MM.1S (cell line): Measurements from ENCODE around the gene CLIC5.

ENCODE experiments used
- DNase-seq: peaks from one replicate; pipeline ENCODE4 v3.0.0-alpha.2; 2015
- H2AFZ ChIP-seq: fragments of 300-600 bp; sonication (generic); 2 replicates; pipeline ENCODE4 v1.6.0; 2016; ENCODE audit warnings: antibody characterized with exemption, low read length
- H3F3A ChIP-seq: fragments of 300-600 bp; sonication (generic); 2 replicates; pipeline ENCODE4 v1.6.1; 2016; ENCODE audit warnings: mild to moderate bottlenecking, antibody characterized with exemption, low read length, moderate library complexity, mixed read lengths; ENCODE audit not compliant: insufficient read depth
- H3K27ac ChIP-seq: fragments of 300-600 bp; sonication (generic); 2 replicates; pipeline ENCODE4 v1.5.1; 2016; ENCODE audit warnings: mild to moderate bottlenecking, low read length
- H3K27me3 ChIP-seq: fragments of 300-600 bp; sonication (generic); replicated peaks from 2 replicates; pipeline ENCODE4 v1.6.0; 2016; ENCODE audit warnings: low read length; ENCODE audit not compliant: insufficient read depth
- H3K36me3 ChIP-seq: fragments of 300-600 bp; sonication (generic); replicated peaks from 2 replicates; pipeline ENCODE4 v1.6.1; 2016; ENCODE audit warnings: mild to moderate bottlenecking, low read length, mixed read lengths; ENCODE audit not compliant: insufficient read depth
- H3K4me1 ChIP-seq: fragments of 300-600 bp; sonication (generic); 2 replicates; pipeline ENCODE4 v1.6.1; 2016; ENCODE audit warnings: low read length, mixed read lengths
- H3K4me2 ChIP-seq: fragments of 300-600 bp; sonication (generic); 2 replicates; pipeline ENCODE4 v1.6.0; 2016; ENCODE audit warnings: low read depth, low read length
- H3K4me3 ChIP-seq: fragments of 300-600 bp; sonication (generic); 2 replicates; pipeline ENCODE4 v1.5.1; 2016; ENCODE audit warnings: low read length, mixed read lengths
- H3K79me2 ChIP-seq: fragments of 300-600 bp; sonication (generic); 2 replicates; pipeline ENCODE4 v1.6.1; 2016; ENCODE audit warnings: mixed run types, low read length, mixed read lengths
- H3K9ac ChIP-seq: fragments of 300-600 bp; sonication (generic); 2 replicates; pipeline ENCODE4 v1.6.1; 2016; ENCODE audit warnings: low read length, mixed read lengths
- H3K9me2 ChIP-seq: fragments of 300-600 bp; sonication (generic); replicated peaks from 2 replicates; pipeline ENCODE4 v1.6.1; 2016; ENCODE audit warnings: mild to moderate bottlenecking, low read length, mixed read lengths; ENCODE audit not compliant: insufficient read depth
- H3K9me3 ChIP-seq: fragments of 300-600 bp; sonication (generic); replicated peaks from 2 replicates; pipeline ENCODE4 v1.6.1; 2016; ENCODE audit warnings: mild to moderate bottlenecking, low read length, mixed read lengths; ENCODE audit not compliant: insufficient read depth
- H4K20me1 ChIP-seq: fragments of 300-600 bp; sonication (generic); 2 replicates; pipeline ENCODE4 v1.6.1; 2016; ENCODE audit warnings: mild to moderate bottlenecking, low read length, moderate library complexity, mixed read lengths; ENCODE audit not compliant: insufficient read depth
- EZH2 ChIP-seq: fragments of 300-600 bp; sonication (generic); optimal IDR thresholded peaks from 2 replicates; pipeline ENCODE3; 2017; ENCODE audit warnings: low read depth, mild to moderate bottlenecking, antibody characterized with exemption, low read length, mixed read lengths
- EZH2phosphoT487 ChIP-seq: fragments of 300-600 bp; sonication (generic); IDR thresholded peaks from 2 replicates; pipeline ENCODE4 v1.6.1; 2018; ENCODE audit warnings: antibody characterized with exemption, low read length
- TF ChIP-seq, protein P1 (sequence below): fragments of 300-600 bp; sonication (generic); IDR thresholded peaks from 2 replicates; pipeline ENCODE4 v1.5.1; 2016; ENCODE audit warnings: antibody characterized with exemption, low read length, mixed read lengths

CLIC5 gene

DNA sequence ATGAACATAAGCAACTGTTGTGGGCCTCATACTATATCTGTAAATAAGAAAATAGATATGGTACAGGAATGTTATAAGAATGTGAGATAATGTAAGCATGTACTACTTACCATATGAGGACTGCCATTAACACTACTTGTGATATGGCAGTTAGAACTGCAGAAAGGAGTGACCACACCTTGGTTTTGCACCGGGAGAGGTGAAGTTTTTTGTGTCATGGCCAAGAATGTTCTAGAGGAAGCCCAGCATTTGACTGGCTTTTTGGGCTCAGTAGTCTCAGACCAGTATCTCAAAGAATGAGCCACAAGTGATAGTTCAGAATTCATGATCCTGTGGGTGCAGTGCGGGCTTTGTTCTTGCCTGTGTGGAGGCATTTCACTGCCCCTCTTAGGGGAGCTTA is 123.5 kb downstream of the CLIC5 start:
- Histone ChIP-seq H3K79me2 (no peaks in the 10 kb centered on the region), H3K9me3 (no peaks in the 10 kb centered on the region), H2AFZ (no peak overlapping the region), H3K27me3 (no peaks in the 10 kb centered on the region), H3K4me1 (peaks cover 14% of the 10 kb centered on the region), H3K36me3 (no peaks in the 10 kb centered on the region), H4K20me1 (no peaks in the 10 kb centered on the region), H3K9me2 (no peaks in the 10 kb centered on the region), H3F3A (no peaks in the 10 kb centered on the region), H3K4me3 (no peak overlapping the region), H3K27ac (no peak overlapping the region), H3K4me2 (no peak overlapping the region), H3K9ac (no peak overlapping the region)
- TF ChIP-seq EZH2phosphoT487, result no peak
- TF ChIP-seq EZH2, result no peak
- TF ChIP-seq, protein P1, sequence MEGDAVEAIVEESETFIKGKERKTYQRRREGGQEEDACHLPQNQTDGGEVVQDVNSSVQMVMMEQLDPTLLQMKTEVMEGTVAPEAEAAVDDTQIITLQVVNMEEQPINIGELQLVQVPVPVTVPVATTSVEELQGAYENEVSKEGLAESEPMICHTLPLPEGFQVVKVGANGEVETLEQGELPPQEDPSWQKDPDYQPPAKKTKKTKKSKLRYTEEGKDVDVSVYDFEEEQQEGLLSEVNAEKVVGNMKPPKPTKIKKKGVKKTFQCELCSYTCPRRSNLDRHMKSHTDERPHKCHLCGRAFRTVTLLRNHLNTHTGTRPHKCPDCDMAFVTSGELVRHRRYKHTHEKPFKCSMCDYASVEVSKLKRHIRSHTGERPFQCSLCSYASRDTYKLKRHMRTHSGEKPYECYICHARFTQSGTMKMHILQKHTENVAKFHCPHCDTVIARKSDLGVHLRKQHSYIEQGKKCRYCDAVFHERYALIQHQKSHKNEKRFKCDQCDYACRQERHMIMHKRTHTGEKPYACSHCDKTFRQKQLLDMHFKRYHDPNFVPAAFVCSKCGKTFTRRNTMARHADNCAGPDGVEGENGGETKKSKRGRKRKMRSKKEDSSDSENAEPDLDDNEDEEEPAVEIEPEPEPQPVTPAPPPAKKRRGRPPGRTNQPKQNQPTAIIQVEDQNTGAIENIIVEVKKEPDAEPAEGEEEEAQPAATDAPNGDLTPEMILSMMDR, result no peak
- DNase-seq, result no peak

DNA sequence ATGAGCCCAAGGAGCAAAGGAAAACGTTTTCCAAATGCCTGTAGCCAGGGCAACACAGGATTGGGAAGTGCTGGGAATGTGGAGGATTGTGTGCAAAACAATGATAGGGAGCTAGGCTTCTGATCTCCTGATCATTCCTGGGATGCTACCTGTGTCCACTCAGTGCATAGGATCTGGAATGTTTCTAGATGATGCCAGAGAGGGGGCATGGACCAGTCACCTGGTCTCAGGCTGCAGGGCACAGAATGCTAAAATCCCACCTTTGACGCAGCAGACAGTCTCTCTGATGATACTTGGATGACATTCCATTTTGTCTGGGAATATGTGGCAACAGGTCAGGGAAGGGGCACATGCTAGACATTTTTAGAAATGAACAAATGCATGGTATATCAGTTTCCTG is 128.9 kb downstream of the CLIC5 start:
- Histone ChIP-seq H3K36me3 (no peaks in the 10 kb centered on the region), H3K4me2 (no peak overlapping the region), H3K79me2 (no peaks in the 10 kb centered on the region), H2AFZ (no peak overlapping the region), H3K4me1 (peaks cover 4% of the 10 kb centered on the region; the same call in 1 of the 2 replicates), H3F3A (no peaks in the 10 kb centered on the region), H3K27ac (no peak overlapping the region), H3K27me3 (no peaks in the 10 kb centered on the region), H3K9ac (no peak overlapping the region), H4K20me1 (no peaks in the 10 kb centered on the region), H3K9me2 (no peaks in the 10 kb centered on the region), H3K9me3 (no peaks in the 10 kb centered on the region), H3K4me3 (no peak overlapping the region)
- DNase-seq, result no peak
- TF ChIP-seq EZH2phosphoT487, result no peak
- no peak for TF ChIP-seq EZH2
- TF ChIP-seq, protein P1, result no peak

DNA sequence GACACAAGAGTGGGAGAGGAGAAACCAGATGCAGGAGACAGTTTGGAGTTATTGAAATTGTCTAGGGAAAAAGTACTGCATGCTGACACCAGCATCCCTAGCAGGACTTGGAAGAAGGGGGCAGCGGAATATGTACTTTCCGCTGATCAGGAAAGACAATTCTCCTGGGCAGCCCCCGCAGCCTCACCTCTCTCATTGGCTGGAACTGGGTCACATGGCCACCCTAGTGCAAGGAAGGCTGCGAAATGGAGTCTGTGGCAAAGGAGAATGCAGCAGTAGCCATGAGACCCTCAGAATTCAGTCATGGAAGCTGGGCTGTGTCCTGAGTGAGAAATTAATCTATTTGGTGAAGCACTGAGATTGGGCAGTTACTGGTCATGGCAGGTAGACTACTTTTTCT is 131.3 kb downstream of the CLIC5 start:
- Histone ChIP-seq H3F3A (no peaks in the 10 kb centered on the region), H2AFZ (no peak overlapping the region), H3K9me2 (no peaks in the 10 kb centered on the region)

More for the DNA sequence above, 131.3 kb downstream of the CLIC5 start:
- no peaks in the 10 kb centered on the region for H3K79me2 ChIP-seq
- H3K4me3 ChIP-seq, result no peak overlapping the region
- DNase-seq, result no peak
- no peak overlapping the region for H3K9ac ChIP-seq
- no peak overlapping the region for H3K4me2 ChIP-seq
- TF ChIP-seq EZH2phosphoT487 (no peak), EZH2 (no peak)
- TF ChIP-seq, protein P1, result no peak
- H3K9me3 ChIP-seq, result no peaks in the 10 kb centered on the region
- no peak overlapping the region for H3K27ac ChIP-seq
- H3K4me1 ChIP-seq, result no peaks in the 10 kb centered on the region
- H3K36me3 ChIP-seq, result no peaks in the 10 kb centered on the region
- no peaks in the 10 kb centered on the region for H4K20me1 ChIP-seq
- H3K27me3 ChIP-seq, result no peaks in the 10 kb centered on the region
